Epithelial cell of esophagus (primary cell): ENCODE measurements around the gene OCA2.

ENCODE experiments used
- DNase-seq: peaks from one replicate; pipeline ENCODE4 v3.0.0; 2010; ENCODE audit warnings: low read depth
- H3K4me3 ChIP-seq: 2 replicates; pipeline ENCODE4 v1.5.1; 2011; ENCODE audit warnings: mild to moderate bottlenecking, low read length, control low read depth
- TF ChIP-seq, protein P1 (sequence below): IDR thresholded peaks from 2 replicates; pipeline ENCODE4 v1.5.1; 2011; ENCODE audit warnings: low read depth, mild to moderate bottlenecking, low read length, control low read depth, inconsistent platforms; ENCODE audit not compliant: insufficient read depth; ENCODE audit errors: missing control alignments

The OCA2 gene

DNA sequence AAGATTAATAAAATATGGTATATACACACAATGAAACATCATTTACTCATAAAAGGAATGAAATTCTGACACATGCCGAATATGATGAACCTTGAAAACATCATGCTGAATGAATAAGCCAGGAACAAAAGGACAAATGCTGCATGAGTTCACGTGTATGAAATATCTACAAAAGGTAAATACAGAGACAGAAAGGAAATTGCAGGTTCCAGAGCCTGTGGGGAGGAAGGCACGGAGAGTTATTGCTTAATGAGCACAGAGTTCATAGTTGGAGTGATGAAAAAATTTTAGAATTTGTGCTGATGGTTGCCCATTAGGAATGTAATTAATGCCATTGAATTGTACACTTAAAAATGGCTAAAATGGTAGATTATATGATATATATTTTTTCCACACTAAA, 49.5 kb downstream of the OCA2 start:
- no peak overlapping the region for H3K4me3 ChIP-seq
- DNase-seq: no peak
- TF ChIP-seq, protein P1, sequence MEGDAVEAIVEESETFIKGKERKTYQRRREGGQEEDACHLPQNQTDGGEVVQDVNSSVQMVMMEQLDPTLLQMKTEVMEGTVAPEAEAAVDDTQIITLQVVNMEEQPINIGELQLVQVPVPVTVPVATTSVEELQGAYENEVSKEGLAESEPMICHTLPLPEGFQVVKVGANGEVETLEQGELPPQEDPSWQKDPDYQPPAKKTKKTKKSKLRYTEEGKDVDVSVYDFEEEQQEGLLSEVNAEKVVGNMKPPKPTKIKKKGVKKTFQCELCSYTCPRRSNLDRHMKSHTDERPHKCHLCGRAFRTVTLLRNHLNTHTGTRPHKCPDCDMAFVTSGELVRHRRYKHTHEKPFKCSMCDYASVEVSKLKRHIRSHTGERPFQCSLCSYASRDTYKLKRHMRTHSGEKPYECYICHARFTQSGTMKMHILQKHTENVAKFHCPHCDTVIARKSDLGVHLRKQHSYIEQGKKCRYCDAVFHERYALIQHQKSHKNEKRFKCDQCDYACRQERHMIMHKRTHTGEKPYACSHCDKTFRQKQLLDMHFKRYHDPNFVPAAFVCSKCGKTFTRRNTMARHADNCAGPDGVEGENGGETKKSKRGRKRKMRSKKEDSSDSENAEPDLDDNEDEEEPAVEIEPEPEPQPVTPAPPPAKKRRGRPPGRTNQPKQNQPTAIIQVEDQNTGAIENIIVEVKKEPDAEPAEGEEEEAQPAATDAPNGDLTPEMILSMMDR: no peak

DNA sequence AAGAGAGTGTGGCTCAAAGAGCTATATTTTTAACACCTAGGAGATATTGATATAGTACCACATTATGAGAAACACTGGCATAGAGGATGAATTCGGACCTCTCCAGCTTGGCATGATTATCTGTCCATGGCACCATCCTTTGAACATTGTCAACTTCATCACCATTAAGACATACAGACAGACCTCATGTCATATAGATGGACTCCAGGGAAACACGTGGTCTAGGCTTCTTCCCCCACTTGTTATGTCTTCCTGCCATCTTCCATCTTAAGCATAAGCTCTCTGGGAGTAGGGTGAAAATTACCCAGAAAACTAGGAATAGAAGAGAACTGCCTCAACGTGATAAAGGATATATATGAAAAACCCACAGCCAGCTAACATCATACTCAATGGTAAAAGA, 51.8 kb downstream of the OCA2 start:
- TF ChIP-seq, protein P1: no peak
- H3K4me3 ChIP-seq: no peak overlapping the region
- no peak for DNase-seq

DNA sequence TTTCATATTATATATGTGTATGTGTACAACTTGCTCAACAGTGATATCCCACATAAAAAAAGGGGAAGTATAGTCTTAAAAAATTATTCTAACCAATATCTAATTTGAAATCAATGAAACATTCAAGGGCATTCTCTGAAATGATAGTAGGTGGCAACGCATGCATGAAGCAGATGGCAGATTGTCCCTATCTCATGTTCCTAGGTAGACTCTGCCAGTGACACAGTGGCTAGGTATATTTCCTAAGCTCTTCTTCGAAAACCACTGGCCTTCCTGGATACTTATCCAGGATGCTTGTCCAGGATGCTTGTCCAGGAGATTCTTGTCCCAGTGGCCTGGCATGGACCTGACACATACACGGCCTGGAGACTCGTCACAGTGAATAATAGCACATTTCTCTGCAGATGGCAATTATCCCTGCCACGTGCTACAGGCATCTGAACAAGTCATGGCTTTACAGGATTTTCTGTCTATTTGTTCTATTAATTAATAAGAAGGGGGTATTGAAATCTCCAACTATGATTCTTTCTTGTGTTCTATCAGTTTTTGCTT, 54.9 kb downstream of the OCA2 start:
- no peak for DNase-seq
- TF ChIP-seq, protein P1: no peak
- no peak overlapping the region for H3K4me3 ChIP-seq

DNA sequence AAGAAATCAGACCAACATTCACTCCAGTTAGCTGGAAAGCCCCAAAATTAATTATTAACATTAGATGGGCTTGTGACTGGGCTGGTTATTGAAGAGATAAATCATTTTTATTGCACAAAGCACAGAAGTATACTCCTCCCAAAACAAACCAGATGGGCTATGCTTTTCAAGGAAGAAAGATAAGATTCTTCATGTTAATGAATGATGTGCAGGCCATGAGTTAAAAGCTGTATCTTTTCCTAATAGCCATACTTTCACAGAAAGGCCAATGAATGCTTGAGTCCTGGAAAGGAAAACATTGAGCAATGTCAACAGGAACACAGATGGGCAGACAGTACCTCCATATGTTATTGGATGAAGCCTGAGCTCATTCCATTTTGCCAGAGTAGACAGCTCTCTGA, 55.4 kb downstream of the OCA2 start:
- no peak overlapping the region for H3K4me3 ChIP-seq
- TF ChIP-seq, protein P1: no peak
- DNase-seq: no peak

DNA sequence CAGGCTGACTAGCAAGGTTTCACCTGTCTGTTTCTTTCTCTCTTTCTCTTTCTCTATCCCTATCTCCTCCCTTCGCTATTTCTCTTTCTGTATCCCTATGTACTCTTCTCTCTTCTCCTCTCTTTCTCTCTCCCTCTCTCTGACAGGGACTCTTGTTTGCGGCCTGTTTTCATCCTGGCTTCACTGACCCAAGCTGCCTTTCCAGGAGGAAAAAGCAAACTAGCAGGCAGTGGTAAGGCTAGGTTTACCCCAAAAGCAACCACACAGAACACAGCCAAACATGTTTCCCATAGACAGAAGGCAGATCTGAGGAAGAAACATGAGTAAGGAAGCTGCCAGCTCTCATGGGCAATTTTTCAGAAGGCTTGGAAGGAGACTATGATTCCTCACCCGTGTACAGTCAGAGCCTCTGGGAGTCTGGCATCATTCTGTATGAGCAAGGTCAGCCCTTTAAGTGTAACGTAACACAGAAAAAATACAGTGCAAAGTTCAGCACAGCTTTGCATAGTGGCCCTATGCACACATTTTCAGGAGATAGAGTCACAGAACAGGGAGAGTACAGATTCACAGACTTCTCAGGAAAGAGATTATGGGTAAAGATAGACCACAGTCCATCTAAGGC, 61.0 kb downstream of the OCA2 start:
- H3K4me3 ChIP-seq: no peak overlapping the region
- DNase-seq: no peak
- TF ChIP-seq, protein P1: no peak

DNA sequence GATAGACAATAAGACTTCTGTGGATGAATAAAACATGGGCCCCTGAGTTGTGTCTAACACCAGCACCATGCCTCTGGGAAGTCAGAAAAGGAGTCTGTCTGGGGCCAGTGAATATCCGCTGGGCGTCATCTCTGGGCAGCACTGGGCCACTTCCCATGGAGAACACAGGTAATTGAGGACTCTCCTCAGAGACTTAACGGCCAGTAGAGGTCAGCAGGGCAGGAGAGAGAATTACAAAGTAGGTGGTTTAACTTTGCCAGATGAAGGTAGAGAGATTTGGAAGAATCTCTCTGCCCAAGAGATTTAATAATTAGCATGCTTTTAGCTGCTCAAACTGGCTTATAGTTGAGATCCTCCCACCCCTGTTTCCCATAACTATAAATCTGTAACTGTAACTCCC, 65.7 kb downstream of the OCA2 start:
- no peak for DNase-seq
- H3K4me3 ChIP-seq: no peak overlapping the region
- TF ChIP-seq, protein P1: no peak

DNA sequence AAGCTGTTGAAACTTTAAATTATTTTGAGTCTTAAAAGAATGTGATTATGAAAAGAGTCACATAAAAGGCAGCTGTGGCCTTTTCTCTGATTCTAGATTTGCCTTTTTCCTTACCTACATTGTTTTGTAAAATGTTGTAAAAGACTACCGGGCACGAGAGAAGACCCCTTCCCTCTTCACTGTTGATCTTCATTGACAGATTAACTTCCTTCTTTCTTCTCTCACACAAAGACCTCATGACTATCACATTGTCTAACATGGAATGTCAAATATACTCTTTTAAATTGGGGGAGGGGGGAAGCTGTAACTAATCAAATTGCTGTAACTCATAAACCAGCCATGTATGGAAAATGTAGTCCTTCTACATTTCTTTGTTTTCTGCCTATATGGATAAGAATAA, 68.3 kb downstream of the OCA2 start:
- DNase-seq: no peak
- TF ChIP-seq, protein P1: no peak
- no peak overlapping the region for H3K4me3 ChIP-seq
